Endodermal cell (in vitro differentiated cells): ENCODE measurements around the gene MRTFA. TPM values are rescaled to one million over a fixed set of nuclear protein-coding genes. Genes with fewer than 3 reads are reported as not detected.

Source experiments
- DNase-seq: peaks from one replicate; pipeline ENCODE4 v3.0.0-alpha.2; 2017
- H3K27ac ChIP-seq: 2 replicates; pipeline ENCODE4 v1.5.1; 2013; ENCODE audit warnings: mild to moderate bottlenecking, low read depth, low read length, moderate library complexity
- H3K27me3 ChIP-seq: 2 replicates; pipeline ENCODE4 v1.6.1; 2013; ENCODE audit warnings: mild to moderate bottlenecking, low read length, moderate library complexity; ENCODE audit not compliant: insufficient read depth, control insufficient read depth, poor library complexity, severe bottlenecking
- H3K36me3 ChIP-seq: 2 replicates; pipeline ENCODE4 v1.7.0; 2013; ENCODE audit warnings: mild to moderate bottlenecking, low read length, moderate library complexity; ENCODE audit not compliant: control insufficient read depth, insufficient read depth
- H3K4me1 ChIP-seq: one replicate; pipeline ENCODE4 v1.7.0; 2013; ENCODE audit warnings: low read length; ENCODE audit not compliant: control insufficient read depth, insufficient read depth
- H3K4me3 ChIP-seq: 2 replicates; pipeline ENCODE4 v1.5.1; 2013; ENCODE audit warnings: mild to moderate bottlenecking, low read length, moderate library complexity
- H3K9ac ChIP-seq: 2 replicates; pipeline ENCODE4 v1.6.1; 2013; ENCODE audit warnings: mild to moderate bottlenecking, low read length, moderate library complexity; ENCODE audit not compliant: poor library complexity, severe bottlenecking; ENCODE audit errors: extremely low read depth
- H3K9me3 ChIP-seq: 2 replicates; pipeline ENCODE4 v1.6.1; 2013; ENCODE audit warnings: mild to moderate bottlenecking, low read length, moderate library complexity; ENCODE audit not compliant: control insufficient read depth
- H3K27ac Mint-ChIP-seq: 2 replicates; pipeline ENCODE4 v1.8.0; 2020; ENCODE audit warnings: mixed read lengths
- H3K27me3 Mint-ChIP-seq: 2 replicates; pipeline ENCODE4 v1.8.0; 2021; ENCODE audit warnings: mild to moderate bottlenecking, mixed read lengths; ENCODE audit not compliant: insufficient read depth
- H3K36me3 Mint-ChIP-seq: 2 replicates; pipeline ENCODE4 v1.8.0; 2020; ENCODE audit warnings: low read depth, mixed read lengths
- H3K4me1 Mint-ChIP-seq: 2 replicates; pipeline ENCODE4 v1.8.0; 2020; ENCODE audit warnings: mixed read lengths
- H3K4me3 Mint-ChIP-seq: 2 replicates; pipeline ENCODE4 v1.8.0; 2020; ENCODE audit warnings: mild to moderate bottlenecking, moderate library complexity, mixed read lengths
- H3K9me3 Mint-ChIP-seq: 2 replicates; pipeline ENCODE4 v1.8.0; 2020; ENCODE audit warnings: mild to moderate bottlenecking, mixed read lengths
- CTCF ChIP-seq: fragments of 200-600 bp; sonication (generic); conservative IDR thresholded peaks from 2 replicates; pipeline ENCODE4 v1.5.0; 2021; ENCODE audit warnings: antibody characterized with exemption, mild to moderate bottlenecking
- WGBS, 2 experiments: methylation state at CpG; one replicate each; pipeline versions ENCODE4 v1.1.5 to v1.1.7; 2013; ENCODE audit warnings: missing lambda C conversion rate in 2 of 2, mixed read lengths in 1 of 2; ENCODE audit not compliant: insufficient coverage in 1 of 2, insufficient read length in 1 of 2; 5-methylcytosine and 5-hydroxymethylcytosine counted together
- total RNA-seq, 2 donors: library from RNA; stranded (reverse); fragmentation: NEBNext Ultra II Directional in 1 of 2; extraction: Animal tissue kit (Norgen Biotek cat#: 25700) in 1 of 2; gene quantifications; 2 replicates in 1 of 2; 3 replicates in 1 of 2; pipeline ENCODE4 v1.2.1, GENCODE V29; 2021

The MRTFA gene
- total RNA-seq, 2 donors from 2014 or later, result 43.3 to 44.7 TPM

GRCh38 chr22:40446203-40446602 lies 190.3 kb downstream of the MRTFA start:
- H3K9ac ChIP-seq, result no peak overlapping the region
- H3K9me3 ChIP-seq, result no peaks in the 10 kb centered on the region
- no peak overlapping the region for H3K4me3 ChIP-seq
- Mint-ChIP-seq H3K36me3 (peaks cover 20% of the 10 kb centered on the region), H3K4me1 (peaks cover 11% of the 10 kb centered on the region), H3K27ac (no peak overlapping the region), H3K27me3 (no peaks in the 10 kb centered on the region), H3K9me3 (peaks cover 6% of the 10 kb centered on the region), H3K4me3 (no peak overlapping the region)
- 91 to 100% methylated on average over 1 of the region's 1 CpG for WGBS, 2 experiments
- no peak for TF ChIP-seq CTCF
- H3K4me1 ChIP-seq, result no peaks in the 10 kb centered on the region
- H3K27me3 ChIP-seq, result no peaks in the 10 kb centered on the region
- no peak overlapping the region for H3K27ac ChIP-seq
- DNase-seq, result no peak
- no peaks in the 10 kb centered on the region for H3K36me3 ChIP-seq

- H3K4me1 Mint-ChIP-seq, result peaks cover 11% of the 10 kb centered on the region
- DNase-seq, result no peak
- H3K36me3 ChIP-seq, result no peaks in the 10 kb centered on the region
Measured at GRCh38 chr22:40444178-40444831, 192.2 kb downstream of the MRTFA start.

GRCh38 chr22:40443732-40444131 lies 192.8 kb downstream of the MRTFA start:
- 97% methylated on average over 4 of the region's 4 CpGs; no CpG with 5 or more reads in 1 of the 2 experiments for WGBS, 2 experiments
- DNase-seq, result no peak
- Histone ChIP-seq H3K4me1 (no peaks in the 10 kb centered on the region), H3K27ac (no peak overlapping the region), H3K9me3 (no peaks in the 10 kb centered on the region), H3K27me3 (no peaks in the 10 kb centered on the region), H3K9ac (no peak overlapping the region), H3K4me3 (no peak overlapping the region), H3K36me3 (no peaks in the 10 kb centered on the region)
- no peak overlapping the region for H3K27ac Mint-ChIP-seq
- no peak for TF ChIP-seq CTCF
- H3K27me3 Mint-ChIP-seq, result no peaks in the 10 kb centered on the region
- peaks cover 25% of the 10 kb centered on the region for H3K36me3 Mint-ChIP-seq
- H3K4me1 Mint-ChIP-seq, result peaks cover 8% of the 10 kb centered on the region
- H3K4me3 Mint-ChIP-seq, result no peak overlapping the region
- H3K9me3 Mint-ChIP-seq, result peaks cover 6% of the 10 kb centered on the region

More at GRCh38 chr22:40444178-40444831, 192.2 kb downstream of the MRTFA start:
- no peak overlapping the region for H3K27ac ChIP-seq
- Mint-ChIP-seq H3K27me3 (no peaks in the 10 kb centered on the region), H3K36me3 (peaks cover 25% of the 10 kb centered on the region), H3K9me3 (peaks cover 6% of the 10 kb centered on the region), H3K27ac (no peak overlapping the region), H3K4me3 (no peak overlapping the region)
- no peaks in the 10 kb centered on the region for H3K27me3 ChIP-seq
- no peaks in the 10 kb centered on the region for H3K4me1 ChIP-seq
- no peaks in the 10 kb centered on the region for H3K9me3 ChIP-seq
- TF ChIP-seq CTCF, result no peak
- no peak overlapping the region for H3K4me3 ChIP-seq
- WGBS, 2 experiments, result 94 to 100% methylated on average over 5 to 6 of the region's 7 CpGs
- no peak overlapping the region for H3K9ac ChIP-seq
